OCI-LY1 (cell line): ENCODE data around the gene HDAC11.
"Not testable (repeated sequence)": the region's sequence is repeated elsewhere in the genome, so short reads cannot be mapped to it uniquely, and the experiment has no call there.

ENCODE experiments used
- EZH2 ChIP-seq: fragments of 200-600 bp; sonication (generic), shearing (Covaris generic); IDR thresholded peaks from 2 replicates; pipeline ENCODE4 v1.8.0; 2017; ENCODE audit warnings: borderline replicate concordance, mixed run types, mild to moderate bottlenecking, antibody characterized with exemption, low read length, moderate library complexity, mixed read lengths
- TF ChIP-seq, protein P1 (sequence below): fragments of 200-600 bp; sonication (generic), shearing (Covaris generic); IDR thresholded peaks from 2 replicates; pipeline ENCODE4 v1.5.1; 2017; ENCODE audit warnings: mild to moderate bottlenecking, antibody characterized with exemption, low read length, moderate library complexity, mixed read lengths

DNA sequence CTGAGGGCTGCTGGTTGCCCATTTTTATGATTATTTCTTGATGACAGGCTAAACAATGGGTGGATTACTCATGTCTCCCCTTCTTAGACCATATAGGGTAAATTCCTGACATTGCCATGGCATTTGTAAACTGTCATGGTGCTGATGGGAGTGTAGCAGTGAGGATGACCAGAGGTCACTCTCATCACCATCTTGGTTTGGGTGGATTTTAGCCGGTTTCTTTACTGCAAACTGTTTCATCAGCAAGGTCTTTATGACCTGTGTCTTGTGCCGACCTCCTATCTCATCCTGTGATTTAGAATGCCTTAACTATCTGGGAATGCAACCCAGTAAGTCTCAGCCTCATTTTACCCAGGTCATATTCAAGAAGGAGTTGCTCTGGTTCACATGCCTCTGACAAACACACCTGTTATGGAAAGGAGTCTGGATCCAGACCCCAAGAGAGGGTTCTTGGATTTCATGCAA, 49.7 kb upstream of the HDAC11 start:
- TF ChIP-seq, protein P1, sequence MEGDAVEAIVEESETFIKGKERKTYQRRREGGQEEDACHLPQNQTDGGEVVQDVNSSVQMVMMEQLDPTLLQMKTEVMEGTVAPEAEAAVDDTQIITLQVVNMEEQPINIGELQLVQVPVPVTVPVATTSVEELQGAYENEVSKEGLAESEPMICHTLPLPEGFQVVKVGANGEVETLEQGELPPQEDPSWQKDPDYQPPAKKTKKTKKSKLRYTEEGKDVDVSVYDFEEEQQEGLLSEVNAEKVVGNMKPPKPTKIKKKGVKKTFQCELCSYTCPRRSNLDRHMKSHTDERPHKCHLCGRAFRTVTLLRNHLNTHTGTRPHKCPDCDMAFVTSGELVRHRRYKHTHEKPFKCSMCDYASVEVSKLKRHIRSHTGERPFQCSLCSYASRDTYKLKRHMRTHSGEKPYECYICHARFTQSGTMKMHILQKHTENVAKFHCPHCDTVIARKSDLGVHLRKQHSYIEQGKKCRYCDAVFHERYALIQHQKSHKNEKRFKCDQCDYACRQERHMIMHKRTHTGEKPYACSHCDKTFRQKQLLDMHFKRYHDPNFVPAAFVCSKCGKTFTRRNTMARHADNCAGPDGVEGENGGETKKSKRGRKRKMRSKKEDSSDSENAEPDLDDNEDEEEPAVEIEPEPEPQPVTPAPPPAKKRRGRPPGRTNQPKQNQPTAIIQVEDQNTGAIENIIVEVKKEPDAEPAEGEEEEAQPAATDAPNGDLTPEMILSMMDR: not testable (repeated sequence)
- TF ChIP-seq EZH2: not testable (repeated sequence)
